HepG2 (cell line): ENCODE measurements around the gene CADM3. TPM values are rescaled to one million over a fixed set of nuclear protein-coding genes. Genes with fewer than 3 reads are reported as not detected.

Experiments
- ATAC-seq: fragments of 200-7000 bp; cut with Tn5 transposase; 3 replicates; pipeline ENCODE4 v1.9.1; 2020; ENCODE audit warnings: mild to moderate bottlenecking, moderate library complexity
- BruUV-seq: library from RNA; stranded (reverse); fragments of 400-500 nt; replicated peaks from 2 replicates; lab custom pipeline; 2021; lab: Mats Ljungman, UMichigan
- CTCF ChIA-PET: fragments of 300-600 bp; formaldehyde crosslinking; extraction: SDS; loops from one replicate; lab custom pipeline; 2021; ENCODE audit warnings: low total read pairs, inconsistent platforms, low intra/inter-chr PET ratio; lab: Yijun Ruan, JAX
- POLR2A ChIA-PET: fragments of 350-600 bp; sonication (Branson Sonifier 250); formaldehyde crosslinking; loops from one replicate; lab custom pipeline; 2020; ENCODE audit warnings: antibody characterized with exemption, inconsistent platforms; lab: Yijun Ruan, JAX
- DNase-seq: peaks from one replicate; pipeline ENCODE4 v3.0.0-alpha.2; 2015; ENCODE audit warnings: low spot score
- FAIRE-seq: peaks from 3 replicates; lab custom pipeline; 2011; peaks lifted over from hg19 to GRCh38; lab: Jason Lieb, UNC
- H2AFZ ChIP-seq: one replicate; pipeline ENCODE4 v1.6.1; 2011; ENCODE audit warnings: low read length, inconsistent platforms
- H3K27ac ChIP-seq: fragments of 300-600 bp; 3 replicates; pipeline ENCODE4 v1.8.0; 2011; ENCODE audit warnings: mixed run types, mild to moderate bottlenecking, mixed read lengths, low read length, inconsistent platforms; ENCODE audit not compliant: insufficient read depth; ENCODE audit errors: extremely low read length
- H3K27me3 ChIP-seq, 2 experiments: fragments of 200-600 bp in 1 of 2; 2 replicates in 1 of 2; 3 replicates in 1 of 2; pipeline versions ENCODE4 v1.6.0 to v1.8.0; 2011; ENCODE audit warnings: low read length in 2 of 2, mild to moderate bottlenecking in 2 of 2, moderate library complexity in 2 of 2, inconsistent platforms in 1 of 2; ENCODE audit not compliant: insufficient read depth in 2 of 2, control insufficient read depth in 1 of 2
- H3K36me3 ChIP-seq, 2 experiments: fragments of 200-600 bp in 1 of 2; replicated peaks in 1 of 2; 2 replicates in 1 of 2; 3 replicates in 1 of 2; pipeline versions ENCODE4 v1.5.1 to v1.8.0; 2011; ENCODE audit warnings: low read length in 2 of 2, inconsistent platforms in 1 of 2; ENCODE audit not compliant: insufficient read depth in 2 of 2, control insufficient read depth in 1 of 2
- H3K4me1 ChIP-seq: 2 replicates; pipeline ENCODE4 v1.5.1; 2012; ENCODE audit warnings: low read length, inconsistent platforms; ENCODE audit not compliant: insufficient read depth
- H3K4me2 ChIP-seq: 2 replicates; pipeline ENCODE4 v1.6.0; 2011; ENCODE audit warnings: low read depth, low read length, inconsistent platforms
- H3K4me3 ChIP-seq, 3 experiments: fragments of 200-600 bp in 1 of 3; sonication (generic), shearing (Covaris generic) in 1 of 3; replicated peaks in 1 of 3; 2 replicates each; pipeline ENCODE4 v1.5.1; 2011 to 2016; ENCODE audit warnings: low read length in 3 of 3, inconsistent platforms in 2 of 3, low read depth in 2 of 3, mild to moderate bottlenecking in 2 of 3, control low read depth in 1 of 3, mixed read lengths in 1 of 3; ENCODE audit not compliant: insufficient read depth in 1 of 3
- H3K79me2 ChIP-seq: one replicate; pipeline ENCODE4 v1.6.1; 2011; ENCODE audit warnings: low read length, inconsistent platforms; ENCODE audit not compliant: insufficient read depth
- H3K9ac ChIP-seq: 2 replicates; pipeline ENCODE4 v1.6.0; 2011; ENCODE audit warnings: mild to moderate bottlenecking, low read depth, low read length, inconsistent platforms; ENCODE audit not compliant: insufficient read depth
- H3K9me3 ChIP-seq: 2 replicates; pipeline ENCODE4 v1.5.1; 2012; ENCODE audit warnings: mild to moderate bottlenecking, low read length
- H4K20me1 ChIP-seq: 2 replicates; pipeline ENCODE4 v1.6.0; 2011; ENCODE audit warnings: inconsistent platforms, mild to moderate bottlenecking, low read length, moderate library complexity; ENCODE audit not compliant: insufficient read depth
- CBX2 ChIP-seq, 2 experiments: fragments of 200-600 bp in 1 of 2; sonication (generic); formaldehyde crosslinking in 1 of 2; IDR thresholded peaks; 2 replicates each; pipeline versions ENCODE4 v1.7.0 to v1.8.1; 2018 to 2022; ENCODE audit warnings: low read depth in 2 of 2, low read length in 1 of 2, mild to moderate bottlenecking in 1 of 2, missing genetic modification reagents in 1 of 2
- NR2F1 ChIP-seq, 2 experiments: fragments of 450-650 bp in 1 of 2; formaldehyde crosslinking in 1 of 2; IDR thresholded peaks; 2 replicates each; pipeline versions ENCODE4 v1.5.0 to v1.6.1; 2016 to 2020; ENCODE audit warnings: mild to moderate bottlenecking in 1 of 2, missing compliant biosample characterization in 1 of 2, missing genetic modification reagents in 1 of 2, moderate library complexity in 1 of 2
- RFX5 ChIP-seq: IDR thresholded peaks from 2 replicates; pipeline ENCODE4 v1.6.1; 2011; ENCODE audit warnings: low read depth, low read length, improper control_type of control experiment
- RFXANK ChIP-seq: IDR thresholded peaks from 2 replicates; pipeline ENCODE4 v1.6.1; 2016
- ZKSCAN5 ChIP-seq: sonication (generic); formaldehyde crosslinking; IDR thresholded peaks from 2 replicates; pipeline ENCODE4 v1.5.1; 2020; ENCODE audit warnings: mild to moderate bottlenecking, missing genetic modification reagents
- WGBS: methylation state at CpG from one replicate; pipeline ENCODE4 v1.1.6; 2017; ENCODE audit warnings: low lambda C conversion rate; 5-methylcytosine and 5-hydroxymethylcytosine counted together
- in situ Hi-C: cut with HindIII; loops from 2 replicates; pipeline ENCODE4 v1.10.0; 2017; ENCODE audit warnings: low pct_unique_long_range_greater_than_20kb; ENCODE audit not compliant: extremely low pct_ligation_motif_present
- intact Hi-C: fragments of 100-400 bp; cut with micrococcal nuclease; formaldehyde crosslinking; loops from one replicate; pipeline ENCODE4 v1.10.0; 2022; ENCODE audit not compliant: unreplicated experiment
- polyA plus RNA-seq, 8 experiments: library from polyadenylated mRNA; depleted of rRNA in 3 of 8; stranded (reverse) in 7 of 8; unstranded in 1 of 8; fragments of >200 nt; fragmentation: Illumina TruSeq in 4 of 8; extraction: Trizol in 4 of 8; gene quantifications; 2 replicates each; pipeline versions ENCODE4 v1.2.1 to v1.2.3, GENCODE V29; 2011 to 2016; ENCODE audit warnings: low read depth in 4 of 8, missing spikeins in 1 of 8, mixed read lengths in 1 of 8; ENCODE audit not compliant: insufficient read depth in 1 of 8
- total RNA-seq, 5 experiments: library from RNA; depleted of rRNA; stranded (reverse); fragments of >200 nt; fragmentation: Illumina TruSeq; extraction: Trizol; gene quantifications; 2 replicates each; pipeline ENCODE4 v1.2.3, GENCODE V29; 2016; ENCODE audit warnings: low read depth in 1 of 5
- TF ChIP-seq, protein P1 (sequence below): sonication (generic); formaldehyde crosslinking; IDR thresholded peaks from 2 replicates; pipeline ENCODE4 v1.4.0; 2020; ENCODE audit warnings: mild to moderate bottlenecking, missing genetic modification reagents, borderline replicate concordance
- TF ChIP-seq, protein P2 (sequence below): sonication (generic); formaldehyde crosslinking; IDR thresholded peaks from 2 replicates; pipeline ENCODE4 v1.4.0; 2020; ENCODE audit warnings: mild to moderate bottlenecking, low read depth, missing genetic modification reagents

Gene CADM3
- total and polyA plus RNA-seq, 2 of the 13 experiments (the other 11 are each of a cell fraction or from before 2014, with no cell fraction given), result not detected

DNA sequence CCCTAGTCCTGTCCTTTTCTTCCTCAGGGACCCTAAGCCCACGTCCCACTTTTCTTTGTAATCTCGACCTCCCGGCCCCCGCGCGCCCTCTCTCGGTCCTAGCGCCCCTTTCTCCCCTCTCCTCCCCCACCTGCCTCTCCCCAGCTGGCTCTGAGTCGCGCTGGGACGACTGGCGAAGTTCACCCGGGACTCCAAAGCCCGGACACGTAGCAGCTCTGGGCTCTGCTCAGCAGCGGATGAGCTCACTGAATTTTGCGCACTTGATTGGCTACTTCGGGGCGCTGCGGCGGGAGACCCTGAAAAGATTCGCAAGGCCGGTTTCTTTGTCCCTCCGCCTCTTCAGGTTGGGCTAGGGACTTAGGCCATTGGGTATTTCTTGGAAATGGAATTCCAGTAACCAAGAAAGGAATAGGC is 17.0 kb downstream of the CADM3 start:
- Histone ChIP-seq H3K9ac (no peak overlapping the region), H4K20me1 (no peaks in the 10 kb centered on the region), H3K4me1 (no peaks in the 10 kb centered on the region), H3K9me3 (no peaks in the 10 kb centered on the region), H2AFZ (no peak overlapping the region), H3K79me2 (no peaks in the 10 kb centered on the region), H3K36me3 (no peaks in the 10 kb centered on the region), H3K4me2 (no peak overlapping the region), H3K27me3 (peaks cover 0 to 4% of the 10 kb centered on the region in 2 experiments; a peak in 1 of 5 replicates), H3K4me3 (no peak overlapping the region), H3K27ac (no peak overlapping the region)
- no peak for TF ChIP-seq ZKSCAN5 (CRISPR knock-in tag)
- TF ChIP-seq RFX5, result peak; percentile 97
- TF ChIP-seq, protein P1, sequence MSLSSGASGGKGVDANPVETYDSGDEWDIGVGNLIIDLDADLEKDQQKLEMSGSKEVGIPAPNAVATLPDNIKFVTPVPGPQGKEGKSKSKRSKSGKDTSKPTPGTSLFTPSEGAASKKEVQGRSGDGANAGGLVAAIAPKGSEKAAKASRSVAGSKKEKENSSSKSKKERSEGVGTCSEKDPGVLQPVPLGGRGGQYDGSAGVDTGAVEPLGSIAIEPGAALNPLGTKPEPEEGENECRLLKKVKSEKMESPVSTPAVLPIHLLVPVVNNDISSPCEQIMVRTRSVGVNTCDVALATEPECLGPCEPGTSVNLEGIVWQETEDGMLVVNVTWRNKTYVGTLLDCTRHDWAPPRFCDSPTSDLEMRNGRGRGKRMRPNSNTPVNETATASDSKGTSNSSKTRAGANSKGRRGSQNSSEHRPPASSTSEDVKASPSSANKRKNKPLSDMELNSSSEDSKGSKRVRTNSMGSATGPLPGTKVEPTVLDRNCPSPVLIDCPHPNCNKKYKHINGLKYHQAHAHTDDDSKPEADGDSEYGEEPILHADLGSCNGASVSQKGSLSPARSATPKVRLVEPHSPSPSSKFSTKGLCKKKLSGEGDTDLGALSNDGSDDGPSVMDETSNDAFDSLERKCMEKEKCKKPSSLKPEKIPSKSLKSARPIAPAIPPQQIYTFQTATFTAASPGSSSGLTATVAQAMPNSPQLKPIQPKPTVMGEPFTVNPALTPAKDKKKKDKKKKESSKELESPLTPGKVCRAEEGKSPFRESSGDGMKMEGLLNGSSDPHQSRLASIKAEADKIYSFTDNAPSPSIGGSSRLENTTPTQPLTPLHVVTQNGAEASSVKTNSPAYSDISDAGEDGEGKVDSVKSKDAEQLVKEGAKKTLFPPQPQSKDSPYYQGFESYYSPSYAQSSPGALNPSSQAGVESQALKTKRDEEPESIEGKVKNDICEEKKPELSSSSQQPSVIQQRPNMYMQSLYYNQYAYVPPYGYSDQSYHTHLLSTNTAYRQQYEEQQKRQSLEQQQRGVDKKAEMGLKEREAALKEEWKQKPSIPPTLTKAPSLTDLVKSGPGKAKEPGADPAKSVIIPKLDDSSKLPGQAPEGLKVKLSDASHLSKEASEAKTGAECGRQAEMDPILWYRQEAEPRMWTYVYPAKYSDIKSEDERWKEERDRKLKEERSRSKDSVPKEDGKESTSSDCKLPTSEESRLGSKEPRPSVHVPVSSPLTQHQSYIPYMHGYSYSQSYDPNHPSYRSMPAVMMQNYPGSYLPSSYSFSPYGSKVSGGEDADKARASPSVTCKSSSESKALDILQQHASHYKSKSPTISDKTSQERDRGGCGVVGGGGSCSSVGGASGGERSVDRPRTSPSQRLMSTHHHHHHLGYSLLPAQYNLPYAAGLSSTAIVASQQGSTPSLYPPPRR (CRISPR knock-in tag), result no peak
- TF ChIP-seq NR2F1 (CRISPR knock-in tag; IDR thresholded peaks at IDR 0.05), result no peak
- peak; percentile 89; the same call in 1 of the 2 replicates for TF ChIP-seq RFXANK (CRISPR knock-in tag)
- TF ChIP-seq, protein P2, sequence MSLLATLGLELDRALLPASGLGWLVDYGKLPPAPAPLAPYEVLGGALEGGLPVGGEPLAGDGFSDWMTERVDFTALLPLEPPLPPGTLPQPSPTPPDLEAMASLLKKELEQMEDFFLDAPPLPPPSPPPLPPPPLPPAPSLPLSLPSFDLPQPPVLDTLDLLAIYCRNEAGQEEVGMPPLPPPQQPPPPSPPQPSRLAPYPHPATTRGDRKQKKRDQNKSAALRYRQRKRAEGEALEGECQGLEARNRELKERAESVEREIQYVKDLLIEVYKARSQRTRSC (CRISPR knock-in tag), result no peak
- no peak for TF ChIP-seq CBX2 (IDR thresholded peaks at IDR 0.05; ENCODE audit: low read depth, low read length)
- no peak for TF ChIP-seq CBX2 (CRISPR knock-in tag; IDR thresholded peaks at IDR 0.05; ENCODE audit: low read depth)
- POLR2A ChIA-PET, result no interaction called here
- 14% methylated on average over 24 of the region's 24 CpGs for WGBS
- intact Hi-C loops (no loop called here), in situ Hi-C loops (no loop called here)
- no TSS peak for BruUV-seq
- DNase-seq (no peak), FAIRE-seq (no peak), ATAC-seq (peak; percentile 48; the same call in 2 of the 3 replicates)
- CTCF ChIA-PET, result no interaction called here
